Measurements from ENCODE around the gene ODF2L.

Gene ODF2L

GRCh38 chr1:86421601-86422280 lies 25.6 kb upstream of the ODF2L start:
- ChIA-PET POLR2A (ENCODE audit: low non-redundant PET) (no interaction called here), CTCF (no interaction called here)
- TF ChIP-seq, protein P1, sequence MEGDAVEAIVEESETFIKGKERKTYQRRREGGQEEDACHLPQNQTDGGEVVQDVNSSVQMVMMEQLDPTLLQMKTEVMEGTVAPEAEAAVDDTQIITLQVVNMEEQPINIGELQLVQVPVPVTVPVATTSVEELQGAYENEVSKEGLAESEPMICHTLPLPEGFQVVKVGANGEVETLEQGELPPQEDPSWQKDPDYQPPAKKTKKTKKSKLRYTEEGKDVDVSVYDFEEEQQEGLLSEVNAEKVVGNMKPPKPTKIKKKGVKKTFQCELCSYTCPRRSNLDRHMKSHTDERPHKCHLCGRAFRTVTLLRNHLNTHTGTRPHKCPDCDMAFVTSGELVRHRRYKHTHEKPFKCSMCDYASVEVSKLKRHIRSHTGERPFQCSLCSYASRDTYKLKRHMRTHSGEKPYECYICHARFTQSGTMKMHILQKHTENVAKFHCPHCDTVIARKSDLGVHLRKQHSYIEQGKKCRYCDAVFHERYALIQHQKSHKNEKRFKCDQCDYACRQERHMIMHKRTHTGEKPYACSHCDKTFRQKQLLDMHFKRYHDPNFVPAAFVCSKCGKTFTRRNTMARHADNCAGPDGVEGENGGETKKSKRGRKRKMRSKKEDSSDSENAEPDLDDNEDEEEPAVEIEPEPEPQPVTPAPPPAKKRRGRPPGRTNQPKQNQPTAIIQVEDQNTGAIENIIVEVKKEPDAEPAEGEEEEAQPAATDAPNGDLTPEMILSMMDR (conservative IDR thresholded peaks at IDR 0.05; ENCODE audit: low read depth), result no peak
- DNase-seq (ENCODE audit: low spot score), result peak; percentile 14
- H3K27ac ChIP-seq, result no peak overlapping the region

DNA sequence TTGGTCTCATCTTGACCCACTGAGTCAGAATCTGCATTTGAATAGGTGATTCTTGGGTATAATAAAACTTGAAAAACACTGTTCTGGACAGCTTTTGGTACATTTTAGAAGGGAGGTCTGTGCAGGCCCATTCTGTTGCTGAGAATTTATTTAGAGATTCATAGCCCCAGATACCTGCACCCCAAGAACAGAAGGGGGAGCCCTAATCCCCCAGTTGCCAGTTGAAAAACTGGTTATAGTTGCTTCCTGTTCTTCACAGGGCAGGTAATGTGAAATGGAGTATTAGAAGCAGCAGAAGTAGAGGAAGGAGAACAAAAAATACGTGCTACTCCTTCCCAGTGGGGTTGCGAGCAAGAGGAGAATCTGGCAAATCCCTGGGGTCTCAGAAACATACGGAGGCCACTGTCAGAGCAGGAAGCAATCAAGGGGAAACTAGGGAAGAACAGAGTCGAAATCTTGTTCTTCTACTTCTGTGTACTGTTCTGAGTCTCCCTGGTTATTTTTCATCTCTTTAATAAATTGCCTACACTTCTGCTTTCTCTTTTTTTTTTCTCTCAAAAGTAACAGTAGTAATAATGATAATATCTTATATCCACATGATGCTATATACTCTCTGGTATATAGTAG lies 23.3 kb upstream of the ODF2L start:
- no peak overlapping the region for H3K27ac ChIP-seq
- DNase-seq (ENCODE audit: low spot score), result peak; percentile 55
- CTCF ChIA-PET, result no interaction called here
- TF ChIP-seq, protein P1 (conservative IDR thresholded peaks at IDR 0.05; ENCODE audit: low read depth), result peak; percentile 71
- POLR2A ChIA-PET (ENCODE audit: low non-redundant PET), result interaction anchor here (0.6 kb wide), 1 partner anchor 390 kb away, joined by 7 read pairs; no protein-coding TSS in a partner anchor

DNA sequence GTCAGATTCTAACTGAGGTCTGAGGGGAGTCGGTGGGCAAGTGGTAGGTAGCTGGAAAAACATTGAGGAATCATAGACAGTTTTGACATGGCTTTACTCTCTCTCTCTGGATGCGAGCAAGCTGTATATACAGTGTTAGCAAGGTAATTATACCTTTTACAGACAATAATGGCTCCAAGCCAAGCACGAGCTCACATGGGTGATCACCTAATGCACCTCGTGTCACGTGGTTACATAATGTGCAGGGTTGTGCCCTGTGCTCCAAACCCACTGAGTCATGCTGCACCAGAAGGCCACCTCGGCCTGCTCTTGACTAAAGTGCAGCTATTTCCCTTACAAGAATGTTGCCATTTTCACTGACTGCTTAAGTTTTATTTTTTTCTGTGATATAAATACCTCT lies 20.2 kb upstream of the ODF2L start:
- ChIA-PET CTCF (interaction anchor here (0.6 kb wide), 1 partner anchor 131 kb away, joined by 3 read pairs; the partner anchor contains the start of gene CLCA4), POLR2A (ENCODE audit: low non-redundant PET) (no interaction called here)
- DNase-seq (ENCODE audit: low spot score), result peak; percentile 11
- H3K27ac ChIP-seq, result no peak overlapping the region
- TF ChIP-seq, protein P1 (conservative IDR thresholded peaks at IDR 0.05; ENCODE audit: low read depth), result no peak

DNA sequence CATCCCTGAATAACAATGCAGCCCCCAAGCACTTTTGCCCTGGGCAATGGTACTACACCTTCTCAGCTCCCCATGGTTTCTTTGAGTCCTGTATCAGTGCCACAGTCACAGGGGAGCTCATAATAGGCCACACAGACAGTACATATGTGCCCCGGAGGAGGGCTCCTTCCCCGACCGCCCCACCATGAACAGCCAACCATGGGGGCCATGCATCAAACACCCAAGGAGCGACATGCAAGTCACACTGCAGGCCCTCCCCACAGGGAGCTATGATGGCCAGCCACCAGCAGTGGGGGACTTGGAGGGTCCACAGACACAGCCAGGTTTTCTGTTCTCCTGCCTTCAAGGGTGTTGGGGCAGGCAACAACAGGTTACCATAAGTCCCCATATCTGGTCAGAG lies 14.8 kb upstream of the ODF2L start:
- DNase-seq (ENCODE audit: low spot score), result no peak
- H3K27ac ChIP-seq, result no peak overlapping the region
- ChIA-PET POLR2A (ENCODE audit: low non-redundant PET) (interaction anchor here (0.6 kb wide), 1 partner anchor 17 kb away, joined by 7 read pairs; no protein-coding TSS in a partner anchor), CTCF (interaction anchor here (0.6 kb wide), 1 partner anchor 108 kb away, joined by 3 read pairs; no protein-coding TSS in a partner anchor)
- TF ChIP-seq, protein P1 (conservative IDR thresholded peaks at IDR 0.05; ENCODE audit: low read depth), result no peak

GRCh38 chr1:86409416-86410021 lies 13.4 kb upstream of the ODF2L start:
- TF ChIP-seq, protein P1 (conservative IDR thresholded peaks at IDR 0.05; ENCODE audit: low read depth), result no peak
- POLR2A ChIA-PET (ENCODE audit: low non-redundant PET), result no interaction called here
- CTCF ChIA-PET, result interaction anchor here (0.7 kb wide), 1 partner anchor 31 kb away, joined by 3 read pairs; no protein-coding TSS in a partner anchor
- no peak for DNase-seq (ENCODE audit: low spot score)
- no peak overlapping the region for H3K27ac ChIP-seq

GRCh38 chr1:86396498-86396890 lies 371 bp upstream of the ODF2L start:
- H3K27ac ChIP-seq, result peak overlapping the region; percentile 78
- no peak for DNase-seq (ENCODE audit: low spot score)
- ChIA-PET CTCF (no interaction called here), POLR2A (ENCODE audit: low non-redundant PET) (interaction anchor here (0.6 to 0.7 kb wide), 2 partner anchors 12 to 142 kb away, joined by 3 to 4 read pairs; no protein-coding TSS in a partner anchor)
- TF ChIP-seq, protein P1 (conservative IDR thresholded peaks at IDR 0.05; ENCODE audit: low read depth), result no peak
